Epithelial cell of esophagus (primary cell): ENCODE measurements around the gene WDR59.
"Not testable (repeated sequence)": the region's sequence is repeated elsewhere in the genome, so short reads cannot be mapped to it uniquely, and the experiment has no call there.

Experiments
- DNase-seq: peaks from one replicate; pipeline ENCODE4 v3.0.0; 2010; ENCODE audit warnings: low read depth
- H3K4me3 ChIP-seq: 2 replicates; pipeline ENCODE4 v1.5.1; 2011; ENCODE audit warnings: mild to moderate bottlenecking, low read length, control low read depth
- CTCF ChIP-seq: IDR thresholded peaks from 2 replicates; pipeline ENCODE4 v1.5.1; 2011; ENCODE audit warnings: low read depth, mild to moderate bottlenecking, low read length, control low read depth, inconsistent platforms; ENCODE audit not compliant: insufficient read depth; ENCODE audit errors: missing control alignments

Gene WDR59

DNA sequence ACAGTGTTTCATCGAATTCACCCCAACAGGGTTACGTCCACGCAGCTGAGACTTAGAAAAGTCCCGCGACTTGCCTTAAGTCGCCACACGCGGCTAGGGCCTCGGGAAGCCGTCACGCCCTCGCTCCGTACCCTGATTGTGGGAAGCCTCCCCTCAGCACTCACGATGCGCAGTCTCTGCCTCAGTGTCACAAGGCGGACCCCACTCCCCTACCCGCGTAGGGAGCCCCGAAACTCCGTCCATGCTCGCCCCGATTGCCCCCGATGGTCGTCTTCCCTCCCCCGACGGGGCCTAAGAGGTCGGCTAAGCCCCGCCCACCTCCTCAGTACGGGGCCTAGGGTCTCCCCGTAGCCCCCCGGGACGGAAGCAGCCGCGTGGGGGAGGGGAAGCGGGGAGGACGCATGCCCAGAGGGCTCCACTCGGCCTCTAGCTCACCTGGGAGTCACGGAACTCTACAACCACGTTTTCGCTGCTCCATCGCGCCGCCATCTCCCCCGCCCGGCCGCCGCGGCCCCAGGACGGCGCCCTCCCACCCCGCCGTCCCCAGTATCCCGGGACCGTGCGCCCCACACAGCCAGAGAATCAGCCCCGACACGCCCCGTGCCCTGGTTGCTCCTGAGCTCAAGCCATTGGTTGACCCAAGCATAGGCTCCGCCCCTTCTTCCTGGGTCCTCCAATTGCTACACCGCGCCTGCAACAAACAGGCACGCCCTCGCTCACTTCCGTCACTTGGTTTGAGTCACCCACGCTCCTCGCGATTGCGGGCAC is at the start of gene WDR59:
WDR59 (minus strand) TSS at position 595 of the 768 bp plus-strand sequence; CDS start at position 489, 106 bp downstream.
- H3K4me3 ChIP-seq, result peak within 1 kb of the TSS; percentile 86
- no peak for TF ChIP-seq CTCF
- peak; percentile 100 for DNase-seq

DNA sequence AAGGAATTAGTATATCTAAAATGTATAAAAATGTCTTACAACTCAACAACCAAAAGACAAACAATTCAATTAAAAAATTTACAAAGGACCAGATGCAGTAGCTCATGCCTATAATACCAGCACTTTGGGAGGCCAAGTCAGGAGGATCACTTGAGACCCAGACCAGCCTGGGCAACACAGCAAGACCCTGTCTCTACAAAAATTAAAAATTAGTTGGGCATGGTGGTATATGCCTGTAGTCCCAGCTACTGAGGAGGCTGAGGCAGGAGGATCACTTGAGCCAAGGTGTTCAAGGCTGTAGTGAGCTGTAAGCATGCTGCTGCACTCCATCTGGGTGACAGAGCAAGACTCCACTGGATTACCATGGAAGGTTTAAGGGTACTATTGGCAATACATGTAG is 47.7 kb upstream of the WDR59 start:
- no peak for TF ChIP-seq CTCF
- DNase-seq, result no peak
- no peak overlapping the region for H3K4me3 ChIP-seq

DNA sequence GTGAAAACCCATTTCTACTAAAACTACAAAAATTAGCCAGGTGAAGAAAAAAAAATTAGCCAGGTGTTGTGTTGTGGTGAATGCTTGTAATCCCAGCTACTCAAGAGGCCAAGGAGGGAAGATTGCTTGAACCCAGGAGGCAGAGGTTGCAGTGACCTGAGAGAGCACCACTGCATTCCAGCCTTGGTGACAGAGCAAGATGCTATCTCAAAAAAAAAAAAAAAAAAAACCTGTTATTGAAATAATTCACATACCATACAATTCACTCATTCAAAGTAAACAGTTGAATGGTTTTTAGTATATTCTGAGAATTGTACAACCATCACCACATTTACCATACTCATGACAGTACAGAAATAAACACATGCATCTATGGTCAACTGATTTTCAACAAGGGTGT is 44.9 kb upstream of the WDR59 start:
- no peak overlapping the region for H3K4me3 ChIP-seq
- DNase-seq, result no peak
- no peak for TF ChIP-seq CTCF

DNA sequence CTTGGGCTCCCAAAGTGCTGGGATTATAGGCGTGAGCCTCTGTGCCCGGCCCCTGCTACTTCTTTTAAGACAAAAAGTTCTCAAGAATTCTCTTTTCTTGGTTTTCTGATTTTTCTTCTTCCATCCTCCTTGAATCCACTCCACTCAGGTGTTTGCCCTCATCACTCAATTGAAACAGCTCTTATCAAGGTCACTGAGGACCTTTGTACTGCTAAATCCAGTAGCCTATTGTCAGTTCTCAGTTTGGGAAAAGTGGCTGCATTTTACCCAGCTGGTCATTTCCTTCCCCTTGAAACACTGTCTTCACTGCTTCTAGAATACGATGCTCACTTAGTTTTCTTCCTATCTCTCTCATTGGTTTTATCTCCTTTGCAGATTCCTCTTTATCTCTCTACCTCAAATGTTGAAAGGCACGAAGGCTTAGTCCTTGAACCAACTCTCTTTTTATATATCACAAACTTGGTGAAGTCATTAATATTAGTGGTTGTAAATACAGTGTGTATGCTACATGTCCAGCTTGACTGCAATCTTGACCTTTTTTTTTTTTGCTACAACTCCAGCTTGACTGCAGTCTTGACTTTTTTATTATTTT is 43.7 kb upstream of the WDR59 start:
- DNase-seq, result no peak
- TF ChIP-seq CTCF, result no peak
- no peak overlapping the region for H3K4me3 ChIP-seq

DNA sequence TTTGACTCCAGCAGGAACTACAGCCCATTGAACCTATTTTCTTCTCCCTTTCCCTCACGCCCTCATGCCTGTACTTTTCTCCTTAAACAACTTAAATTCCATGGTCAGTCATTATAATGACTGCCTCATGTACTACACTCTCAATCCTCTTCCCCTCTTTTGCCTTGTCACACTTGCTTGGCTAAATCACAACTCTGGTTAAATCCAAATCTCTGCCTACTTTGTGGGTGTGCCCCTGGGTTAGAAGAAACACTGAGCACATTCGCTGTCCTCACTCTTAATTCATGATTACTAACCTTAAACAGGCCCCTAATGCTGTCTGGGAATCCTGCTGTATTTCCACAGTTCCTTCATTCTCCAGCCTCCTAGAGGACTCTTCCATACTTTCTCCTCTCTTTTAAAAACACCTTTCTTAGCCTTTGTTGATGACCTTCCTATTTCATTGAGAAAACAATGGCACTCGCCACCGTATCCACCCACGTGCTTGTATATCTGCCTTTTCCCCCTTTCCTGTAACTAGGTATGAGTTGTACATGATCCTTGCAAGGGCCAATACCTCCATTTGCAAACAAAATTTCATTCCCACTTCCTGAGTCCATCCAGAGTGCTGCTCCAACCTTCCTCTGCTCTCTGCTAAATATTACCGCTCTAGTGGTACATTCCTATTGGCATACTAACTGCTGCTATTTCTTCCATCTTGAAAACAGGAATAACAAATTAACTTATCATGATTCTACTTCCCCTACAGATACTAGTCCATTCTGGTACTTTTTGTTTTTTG is 42.8 kb upstream of the WDR59 start:
- H3K4me3 ChIP-seq, result no peak overlapping the region
- DNase-seq, result no peak
- no peak for TF ChIP-seq CTCF

- no peak for DNase-seq
- no peak for TF ChIP-seq CTCF
- H3K4me3 ChIP-seq, result no peak overlapping the region
Observed at GRCh38 chr16:75026892-75027391, 42.0 kb upstream of the WDR59 start.

DNA sequence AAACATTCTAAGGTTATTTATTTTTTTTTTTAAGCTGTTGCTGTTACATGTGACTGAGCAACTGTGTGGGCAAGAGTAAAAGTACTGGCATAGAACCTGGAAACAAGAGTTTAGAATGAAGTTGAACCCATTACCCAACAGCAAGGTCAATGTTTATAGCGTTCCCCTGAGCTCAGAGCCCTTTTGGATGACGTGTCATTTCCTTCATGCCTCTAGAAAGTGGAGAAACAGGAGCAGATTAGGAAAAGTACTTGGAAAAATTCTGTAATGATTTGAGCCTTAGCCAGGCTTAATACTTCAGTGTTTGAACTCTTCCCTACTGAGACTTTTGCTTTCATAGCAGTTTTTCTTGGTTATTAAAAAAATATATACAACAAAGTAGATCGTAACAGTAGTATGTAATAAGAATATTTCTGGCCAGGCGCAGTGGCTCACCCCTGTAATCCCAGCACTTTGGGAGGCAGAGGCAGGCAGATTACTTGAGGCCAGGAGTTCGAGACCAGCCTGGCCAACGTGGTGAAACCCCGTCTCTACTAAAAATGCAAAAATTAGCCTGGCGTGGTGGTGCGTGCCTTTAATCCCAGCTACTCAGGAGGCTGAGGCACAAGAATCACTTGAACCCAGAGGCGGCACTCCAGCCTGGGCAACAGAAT is 41.4 kb upstream of the WDR59 start:
- not testable (repeated sequence) for H3K4me3 ChIP-seq
- peak; percentile 18 for DNase-seq
